ENCODE measurements around the gene PA2G4. TPM values are rescaled to one million over a fixed set of nuclear protein-coding genes. Genes with fewer than 3 reads are reported as not detected.
"Not testable (repeated sequence)": the region's sequence is repeated elsewhere in the genome, so short reads cannot be mapped to it uniquely, and the experiment has no call there.

The PA2G4 gene
- 115 TPM for polyA plus RNA-seq (ENCODE audit: insufficient read length)

GRCh38 chr12:56104109-56104814 lies at the start of gene PA2G4:
Gene PA2G4 (plus strand): TSS chr12:56104559. CDS start chr12:56104738, 179 bp downstream.
- peak; percentile 96 for DNase-seq

- not testable (repeated sequence) for DNase-seq
Measured at GRCh38 chr12:56059964-56060363, 44.4 kb upstream of the PA2G4 start.

GRCh38 chr12:56061982-56062381 lies 42.4 kb upstream of the PA2G4 start:
- no peak for DNase-seq

- no peak for DNase-seq
Measured at GRCh38 chr12:56062996-56063395, 41.4 kb upstream of the PA2G4 start.

GRCh38 chr12:56071648-56072047 lies 32.7 kb upstream of the PA2G4 start:
- no peak for DNase-seq

- no peak for DNase-seq
Measured at GRCh38 chr12:56074396-56074795, 30.0 kb upstream of the PA2G4 start.

GRCh38 chr12:56077966-56078365 lies 26.4 kb upstream of the PA2G4 start:
- not testable (repeated sequence) for DNase-seq

- no peak for DNase-seq
Measured at GRCh38 chr12:56078427-56078826, 25.9 kb upstream of the PA2G4 start.

GRCh38 chr12:56078931-56079722 lies 25.2 kb upstream of the PA2G4 start:
- DNase-seq, result peak; percentile 58

GRCh38 chr12:56079723-56080555 lies 24.4 kb upstream of the PA2G4 start, which contains the start of gene ERBB3:
Gene ERBB3 (plus strand): TSS chr12:56080165. CDS start chr12:56080301, 136 bp downstream.
- peak; percentile 66 for DNase-seq

- no peak for DNase-seq
Measured at GRCh38 chr12:56080556-56081138, 23.7 kb upstream of the PA2G4 start.

GRCh38 chr12:56081393-56082347 lies 22.7 kb upstream of the PA2G4 start:
- peak; percentile 14 for DNase-seq

- no peak for DNase-seq
Measured at GRCh38 chr12:56082382-56082781, 22.0 kb upstream of the PA2G4 start.

GRCh38 chr12:56082967-56083366 lies 21.4 kb upstream of the PA2G4 start:
- DNase-seq, result no peak

GRCh38 chr12:56084958-56085543 lies 19.3 kb upstream of the PA2G4 start:
- DNase-seq, result no peak

GRCh38 chr12:56086096-56086495 lies 18.3 kb upstream of the PA2G4 start:
- DNase-seq, result no peak

GRCh38 chr12:56086608-56087007 lies 17.8 kb upstream of the PA2G4 start:
- no peak for DNase-seq

GRCh38 chr12:56087220-56087619 lies 17.1 kb upstream of the PA2G4 start:
- DNase-seq, result no peak

- DNase-seq, result no peak
Measured at GRCh38 chr12:56097738-56098137, 6.6 kb upstream of the PA2G4 start.

GRCh38 chr12:56098592-56098991 lies 5.8 kb upstream of the PA2G4 start:
- no peak for DNase-seq

GRCh38 chr12:56099787-56100186 lies 4.6 kb upstream of the PA2G4 start:
- no peak for DNase-seq

Data from hindlimb muscle (tissue), 1 donor.